Activated naive CD8-positive, alpha-beta T cell (primary cell): ENCODE results near the gene CCDC9B.

Experiments
- H3K27ac Mint-ChIP-seq: one replicate; pipeline ENCODE4 v1.8.0; 2021; ENCODE audit warnings: mixed read lengths
- H3K27me3 Mint-ChIP-seq: one replicate; pipeline ENCODE4 v1.8.0; 2021; ENCODE audit warnings: mixed read lengths
- H3K36me3 Mint-ChIP-seq: one replicate; pipeline ENCODE4 v1.8.0; 2021; ENCODE audit warnings: mixed read lengths
- H3K4me1 Mint-ChIP-seq: one replicate; pipeline ENCODE4 v1.8.0; 2021; ENCODE audit warnings: low read depth, mixed read lengths
- H3K4me3 Mint-ChIP-seq: one replicate; pipeline ENCODE4 v1.8.0; 2021; ENCODE audit warnings: mild to moderate bottlenecking, mixed read lengths
- H3K9me3 Mint-ChIP-seq: one replicate; pipeline ENCODE4 v1.8.0; 2021; ENCODE audit warnings: low read depth, mixed read lengths

The CCDC9B gene

DNA sequence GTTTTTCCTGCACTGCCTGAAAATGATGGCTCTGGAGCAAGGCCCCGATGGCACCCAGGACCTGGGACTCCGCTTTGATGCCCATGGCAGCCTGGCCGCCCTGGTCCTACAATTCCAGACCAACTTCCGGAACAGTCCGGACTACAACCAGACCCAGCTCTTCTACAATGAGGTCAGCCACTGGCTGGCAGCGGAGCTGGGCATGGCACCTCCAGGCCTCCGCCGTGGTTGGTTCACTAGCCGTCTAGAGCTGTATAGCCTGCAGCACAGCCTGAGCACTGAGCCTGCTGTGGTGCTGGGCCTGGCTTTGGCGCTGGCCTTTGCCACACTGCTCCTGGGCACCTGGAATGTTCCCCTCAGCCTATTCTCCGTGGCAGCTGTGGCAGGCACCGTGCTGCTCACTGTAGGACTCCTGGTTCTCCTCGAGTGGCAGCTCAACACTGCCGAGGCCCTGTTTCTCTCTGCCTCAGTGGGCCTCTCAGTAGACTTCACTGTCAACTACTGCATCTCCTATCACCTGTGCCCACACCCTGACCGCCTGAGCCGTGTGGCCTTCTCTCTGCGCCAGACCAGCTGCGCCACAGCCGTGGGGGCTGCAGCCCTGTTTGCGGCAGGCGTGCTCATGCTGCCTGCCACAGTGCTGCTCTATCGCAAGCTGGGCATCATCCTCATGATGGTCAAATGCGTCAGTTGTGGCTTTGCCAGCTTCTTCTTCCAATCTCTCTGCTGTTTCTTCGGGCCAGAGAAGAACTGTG lies 28.2 kb upstream of the CCDC9B start:
- Mint-ChIP-seq H3K4me1 (peaks cover 20% of the 10 kb centered on the region), H3K9me3 (no peaks in the 10 kb centered on the region), H3K27me3 (no peaks in the 10 kb centered on the region), H3K4me3 (peak overlapping the region; percentile 35), H3K36me3 (no peaks in the 10 kb centered on the region), H3K27ac (peak overlapping the region; percentile 68)

DNA sequence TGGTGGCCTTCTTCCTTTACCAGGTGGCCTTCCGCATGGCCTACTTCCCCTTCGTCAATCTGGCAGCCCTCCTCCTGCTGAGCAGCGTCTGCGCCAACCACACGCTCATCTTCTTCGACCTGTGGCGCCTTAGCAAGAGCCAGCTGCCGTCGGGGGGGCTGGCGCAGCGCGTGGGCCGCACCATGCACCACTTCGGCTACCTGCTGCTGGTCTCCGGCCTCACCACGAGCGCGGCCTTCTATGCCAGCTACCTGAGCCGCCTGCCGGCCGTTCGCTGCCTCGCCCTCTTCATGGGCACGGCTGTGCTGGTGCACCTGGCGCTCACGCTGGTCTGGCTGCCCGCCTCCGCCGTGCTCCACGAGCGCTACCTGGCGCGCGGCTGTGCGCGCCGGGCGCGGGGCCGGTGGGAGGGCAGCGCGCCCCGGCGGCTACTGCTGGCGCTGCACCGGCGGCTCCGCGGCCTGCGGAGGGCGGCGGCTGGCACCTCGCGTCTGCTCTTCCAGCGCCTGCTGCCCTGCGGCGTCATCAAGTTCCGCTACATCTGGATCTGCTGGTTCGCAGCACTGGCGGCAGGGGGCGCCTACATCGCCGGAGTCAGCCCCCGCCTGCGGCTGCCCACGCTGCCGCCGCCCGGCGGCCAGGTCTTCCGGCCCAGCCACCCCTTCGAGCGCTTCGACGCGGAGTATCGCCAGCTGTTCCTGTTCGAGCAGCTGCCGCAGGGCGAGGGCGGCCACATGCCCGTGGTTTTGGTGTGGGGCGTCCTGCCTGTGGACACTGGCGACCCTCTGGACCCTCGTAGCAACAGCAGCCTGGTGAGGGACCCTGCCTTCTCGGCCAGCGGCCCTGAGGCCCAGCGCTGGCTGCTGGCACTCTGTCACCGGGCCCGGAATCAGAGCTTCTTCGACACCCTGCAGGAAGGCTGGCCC lies 27.2 kb upstream of the CCDC9B start:
- H3K36me3 Mint-ChIP-seq, result no peaks in the 10 kb centered on the region
- no peaks in the 10 kb centered on the region for H3K9me3 Mint-ChIP-seq
- H3K27me3 Mint-ChIP-seq, result no peaks in the 10 kb centered on the region
- H3K27ac Mint-ChIP-seq, result peak overlapping the region; percentile 75
- peak overlapping the region; percentile 88 for H3K4me3 Mint-ChIP-seq
- H3K4me1 Mint-ChIP-seq, result peaks cover 24% of the 10 kb centered on the region

DNA sequence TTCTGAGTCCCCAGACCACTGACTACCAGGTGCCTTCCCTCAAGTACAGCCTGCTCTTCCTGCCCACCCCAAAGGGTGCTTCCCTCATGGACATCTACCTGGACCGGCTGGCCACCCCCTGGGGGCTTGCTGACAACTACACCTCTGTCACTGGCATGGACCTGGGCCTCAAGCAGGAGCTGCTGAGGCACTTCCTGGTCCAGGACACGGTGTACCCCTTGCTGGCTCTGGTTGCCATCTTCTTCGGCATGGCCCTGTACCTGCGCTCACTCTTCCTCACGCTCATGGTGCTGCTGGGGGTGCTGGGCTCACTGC lies 26.6 kb upstream of the CCDC9B start:
- Mint-ChIP-seq H3K27me3 (no peaks in the 10 kb centered on the region), H3K27ac (peak overlapping the region; percentile 75), H3K36me3 (peaks cover 4% of the 10 kb centered on the region), H3K4me3 (peak overlapping the region; percentile 88), H3K4me1 (peaks cover 27% of the 10 kb centered on the region), H3K9me3 (no peaks in the 10 kb centered on the region)

DNA sequence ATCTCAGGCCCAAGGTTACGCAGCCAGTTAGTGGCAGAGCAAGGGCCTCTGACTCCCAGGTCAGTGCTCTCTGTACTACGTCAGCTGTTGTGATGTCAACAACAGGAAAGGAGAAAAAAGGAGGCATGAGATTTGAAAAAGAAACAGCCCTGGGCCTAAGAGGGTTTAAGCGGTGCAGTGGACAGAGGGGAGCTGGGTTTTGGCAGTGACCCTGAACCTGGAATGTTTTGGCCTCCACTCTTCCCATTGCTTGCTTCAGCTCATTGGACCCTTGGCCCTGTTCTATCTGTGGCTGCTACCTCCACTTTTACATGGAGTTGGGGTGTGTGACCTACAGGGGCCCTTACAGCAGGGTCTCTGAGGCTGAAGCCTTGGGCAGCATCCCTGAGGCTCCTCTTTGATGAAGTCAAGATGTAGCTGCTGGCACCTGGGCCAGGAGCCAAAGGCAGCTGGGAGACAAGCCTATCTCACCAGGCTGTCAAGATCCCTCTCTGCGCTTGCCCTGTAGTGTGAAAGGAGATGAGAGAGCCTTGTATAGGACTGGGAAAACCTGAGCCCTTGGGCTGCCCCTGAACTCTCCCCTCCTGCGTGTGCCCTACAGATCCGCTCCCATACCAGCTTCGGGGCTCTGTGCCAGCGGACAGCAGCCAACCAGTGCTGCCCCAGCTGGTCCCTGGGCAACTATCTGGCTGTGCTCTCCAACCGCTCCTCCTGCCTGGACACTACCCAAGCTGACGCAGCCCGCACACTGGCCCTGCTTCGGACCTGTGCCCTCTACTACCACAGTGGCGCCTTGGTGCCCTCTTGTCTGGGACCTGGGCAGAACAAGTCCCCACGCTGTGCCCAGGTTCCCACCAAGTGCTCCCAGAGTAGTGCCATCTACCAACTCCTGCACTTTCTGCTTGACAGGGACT lies 26.0 kb upstream of the CCDC9B start:
- peaks cover 27% of the 10 kb centered on the region for H3K4me1 Mint-ChIP-seq
- H3K4me3 Mint-ChIP-seq, result peak overlapping the region; percentile 88
- peak overlapping the region; percentile 75 for H3K27ac Mint-ChIP-seq
- peaks cover 4% of the 10 kb centered on the region for H3K36me3 Mint-ChIP-seq
- H3K9me3 Mint-ChIP-seq, result no peaks in the 10 kb centered on the region
- H3K27me3 Mint-ChIP-seq, result no peaks in the 10 kb centered on the region

DNA sequence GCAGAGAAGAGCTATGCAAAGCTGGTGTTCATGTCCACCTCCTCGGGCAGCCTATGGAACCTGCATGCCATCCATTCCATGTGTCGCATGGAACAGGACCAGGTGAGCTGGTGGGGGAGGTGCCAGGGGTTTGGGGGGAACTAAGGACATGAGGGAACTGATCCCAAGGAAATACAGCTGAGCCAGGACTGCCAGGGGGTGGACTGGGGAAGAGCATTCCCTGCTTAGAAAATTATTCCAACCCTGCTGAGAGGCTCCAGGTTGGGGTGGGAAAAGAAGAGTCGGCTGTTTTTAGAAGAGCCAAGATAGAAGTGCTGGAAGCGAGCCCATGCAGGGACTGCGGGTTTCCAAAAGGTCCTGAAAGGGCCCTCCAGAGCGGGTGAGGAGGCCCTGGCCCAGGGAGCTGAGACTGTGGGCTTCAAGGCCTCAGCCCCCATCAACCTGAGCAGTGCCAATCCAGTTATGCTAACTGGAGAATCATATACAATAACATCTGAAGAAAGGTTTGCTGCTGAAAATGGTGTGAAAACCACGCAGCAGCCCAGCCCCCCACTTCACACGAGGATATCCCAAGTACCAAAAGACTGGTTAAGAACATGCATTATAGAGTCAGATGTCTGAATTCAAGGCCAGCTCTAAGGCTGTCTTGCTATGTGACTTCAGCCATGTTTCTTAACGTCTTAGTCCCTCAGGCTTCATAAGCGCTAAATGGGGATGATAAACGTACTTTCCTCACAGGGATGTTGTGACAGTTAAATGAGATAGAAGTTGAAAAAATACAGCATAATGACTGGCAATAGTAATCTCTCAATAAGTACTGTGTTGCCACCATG lies 25.1 kb upstream of the CCDC9B start:
- H3K9me3 Mint-ChIP-seq, result no peaks in the 10 kb centered on the region
- H3K27me3 Mint-ChIP-seq, result no peaks in the 10 kb centered on the region
- H3K4me3 Mint-ChIP-seq, result peak overlapping the region; percentile 52
- H3K4me1 Mint-ChIP-seq, result peaks cover 27% of the 10 kb centered on the region
- H3K27ac Mint-ChIP-seq, result no peak overlapping the region
- peaks cover 4% of the 10 kb centered on the region for H3K36me3 Mint-ChIP-seq

DNA sequence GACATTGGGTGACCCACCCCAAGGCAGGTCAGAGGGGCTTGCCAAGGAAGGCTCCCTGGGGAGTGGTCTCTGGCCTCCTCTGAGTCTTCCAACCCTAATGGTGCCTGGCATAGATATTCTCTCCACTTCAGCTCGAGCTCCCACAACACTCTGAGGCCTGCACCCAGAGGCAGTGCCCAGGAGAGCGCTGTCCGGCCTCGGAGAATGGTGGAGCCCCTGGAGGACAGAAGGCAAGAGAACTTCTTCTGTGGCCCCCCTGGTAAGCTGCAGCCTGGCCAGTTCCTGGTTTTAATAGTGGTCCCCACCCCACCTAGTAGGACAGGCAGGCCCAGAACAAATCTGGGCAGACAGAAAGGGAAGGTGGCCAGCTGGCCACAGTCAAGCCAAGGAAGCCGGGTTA lies 24.3 kb upstream of the CCDC9B start:
- no peak overlapping the region for H3K27ac Mint-ChIP-seq
- no peak overlapping the region for H3K4me3 Mint-ChIP-seq
- H3K4me1 Mint-ChIP-seq, result peaks cover 27% of the 10 kb centered on the region
- no peaks in the 10 kb centered on the region for H3K27me3 Mint-ChIP-seq
- H3K9me3 Mint-ChIP-seq, result no peaks in the 10 kb centered on the region
- H3K36me3 Mint-ChIP-seq, result peaks cover 4% of the 10 kb centered on the region

DNA sequence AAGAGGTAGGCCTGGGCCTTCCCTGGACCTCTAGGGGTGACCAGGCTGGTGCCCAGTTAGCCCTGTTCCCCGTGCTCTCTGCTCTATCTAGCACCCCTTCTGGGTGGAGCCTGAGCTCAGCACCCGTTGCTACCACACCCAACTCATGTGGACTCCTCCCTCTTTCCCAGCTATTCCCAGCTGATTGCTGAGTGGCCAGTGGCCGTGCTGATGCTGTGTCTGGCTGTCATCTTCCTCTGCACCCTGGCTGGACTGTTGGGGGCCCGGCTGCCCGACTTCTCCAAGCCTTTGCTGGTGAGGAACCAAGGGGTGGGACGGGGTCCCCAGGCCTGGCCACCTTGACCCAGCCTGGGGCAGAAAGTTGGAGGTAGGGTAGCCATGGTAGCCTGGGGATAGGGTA lies 23.5 kb upstream of the CCDC9B start:
- no peak overlapping the region for H3K27ac Mint-ChIP-seq
- no peaks in the 10 kb centered on the region for H3K9me3 Mint-ChIP-seq
- peaks cover 27% of the 10 kb centered on the region for H3K4me1 Mint-ChIP-seq
- H3K4me3 Mint-ChIP-seq, result no peak overlapping the region
- no peaks in the 10 kb centered on the region for H3K27me3 Mint-ChIP-seq
- H3K36me3 Mint-ChIP-seq, result peaks cover 4% of the 10 kb centered on the region

DNA sequence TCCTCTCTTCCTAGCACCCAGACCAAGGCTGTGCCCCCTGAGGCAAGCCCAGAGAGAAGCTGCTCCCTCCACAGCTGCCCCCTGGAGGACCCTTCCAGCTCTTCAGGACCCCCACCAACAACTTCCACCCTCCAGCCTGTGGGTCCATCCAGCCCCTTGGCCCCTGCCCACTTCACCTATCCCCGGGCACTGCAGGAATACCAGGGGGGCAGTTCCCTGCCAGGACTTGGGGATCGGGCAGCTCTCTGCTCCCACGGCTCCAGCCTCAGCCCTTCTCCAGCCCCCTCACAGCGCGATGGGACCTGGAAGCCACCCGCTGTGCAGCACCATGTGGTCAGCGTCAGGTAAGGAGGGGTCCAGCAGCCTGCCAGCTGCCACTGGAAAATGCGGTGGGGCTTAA lies 22.9 kb upstream of the CCDC9B start:
- no peaks in the 10 kb centered on the region for H3K27me3 Mint-ChIP-seq
- H3K4me1 Mint-ChIP-seq, result peaks cover 30% of the 10 kb centered on the region
- H3K4me3 Mint-ChIP-seq, result no peak overlapping the region
- no peaks in the 10 kb centered on the region for H3K9me3 Mint-ChIP-seq
- peaks cover 4% of the 10 kb centered on the region for H3K36me3 Mint-ChIP-seq
- no peak overlapping the region for H3K27ac Mint-ChIP-seq

DNA sequence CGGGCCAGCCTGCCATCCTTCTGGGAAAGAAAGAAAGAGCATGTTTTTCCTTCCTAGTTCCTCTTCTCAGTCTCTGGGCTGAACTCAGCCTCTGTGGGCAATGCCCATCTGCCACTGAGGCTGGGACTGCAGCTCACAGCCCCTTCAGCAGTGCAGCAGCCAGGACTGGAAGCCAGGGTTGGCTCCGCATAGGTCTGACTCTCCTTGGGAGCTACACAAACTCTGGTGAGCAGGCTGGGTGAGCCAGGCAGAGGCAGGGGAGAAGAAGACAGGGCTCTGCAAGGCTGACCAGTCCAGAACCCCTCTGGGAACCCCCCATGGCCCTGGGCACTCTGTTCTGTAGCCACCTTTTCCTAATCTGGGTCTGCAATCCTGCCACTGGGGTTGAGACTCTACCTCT lies 20.9 kb upstream of the CCDC9B start:
- no peak overlapping the region for H3K27ac Mint-ChIP-seq
- no peaks in the 10 kb centered on the region for H3K27me3 Mint-ChIP-seq
- no peak overlapping the region for H3K4me3 Mint-ChIP-seq
- no peaks in the 10 kb centered on the region for H3K9me3 Mint-ChIP-seq
- peaks cover 20% of the 10 kb centered on the region for H3K4me1 Mint-ChIP-seq
- peaks cover 4% of the 10 kb centered on the region for H3K36me3 Mint-ChIP-seq

DNA sequence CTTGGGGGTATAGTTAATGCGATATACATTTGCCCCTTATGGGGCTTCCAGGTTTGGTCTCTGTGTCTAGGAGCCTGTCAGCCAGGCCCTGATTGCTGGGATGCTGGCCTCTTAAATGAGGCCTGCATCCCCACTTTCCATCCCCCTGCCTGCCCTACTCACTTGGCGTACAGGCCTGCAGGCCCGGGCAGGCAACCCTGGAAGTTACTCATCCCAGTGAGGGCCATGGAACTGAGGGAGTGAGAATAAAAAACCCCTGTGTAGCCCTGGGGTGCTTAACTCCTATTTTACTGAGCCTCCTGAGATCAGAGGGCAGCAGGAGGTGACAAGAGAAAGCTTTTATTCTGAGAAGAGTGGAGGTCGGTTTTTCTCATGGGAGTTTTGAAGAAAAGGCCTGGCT lies 19.3 kb upstream of the CCDC9B start:
- no peaks in the 10 kb centered on the region for H3K9me3 Mint-ChIP-seq
- H3K4me3 Mint-ChIP-seq, result no peak overlapping the region
- no peaks in the 10 kb centered on the region for H3K27me3 Mint-ChIP-seq
- H3K36me3 Mint-ChIP-seq, result peaks cover 4% of the 10 kb centered on the region
- peaks cover 13% of the 10 kb centered on the region for H3K4me1 Mint-ChIP-seq
- no peak overlapping the region for H3K27ac Mint-ChIP-seq

DNA sequence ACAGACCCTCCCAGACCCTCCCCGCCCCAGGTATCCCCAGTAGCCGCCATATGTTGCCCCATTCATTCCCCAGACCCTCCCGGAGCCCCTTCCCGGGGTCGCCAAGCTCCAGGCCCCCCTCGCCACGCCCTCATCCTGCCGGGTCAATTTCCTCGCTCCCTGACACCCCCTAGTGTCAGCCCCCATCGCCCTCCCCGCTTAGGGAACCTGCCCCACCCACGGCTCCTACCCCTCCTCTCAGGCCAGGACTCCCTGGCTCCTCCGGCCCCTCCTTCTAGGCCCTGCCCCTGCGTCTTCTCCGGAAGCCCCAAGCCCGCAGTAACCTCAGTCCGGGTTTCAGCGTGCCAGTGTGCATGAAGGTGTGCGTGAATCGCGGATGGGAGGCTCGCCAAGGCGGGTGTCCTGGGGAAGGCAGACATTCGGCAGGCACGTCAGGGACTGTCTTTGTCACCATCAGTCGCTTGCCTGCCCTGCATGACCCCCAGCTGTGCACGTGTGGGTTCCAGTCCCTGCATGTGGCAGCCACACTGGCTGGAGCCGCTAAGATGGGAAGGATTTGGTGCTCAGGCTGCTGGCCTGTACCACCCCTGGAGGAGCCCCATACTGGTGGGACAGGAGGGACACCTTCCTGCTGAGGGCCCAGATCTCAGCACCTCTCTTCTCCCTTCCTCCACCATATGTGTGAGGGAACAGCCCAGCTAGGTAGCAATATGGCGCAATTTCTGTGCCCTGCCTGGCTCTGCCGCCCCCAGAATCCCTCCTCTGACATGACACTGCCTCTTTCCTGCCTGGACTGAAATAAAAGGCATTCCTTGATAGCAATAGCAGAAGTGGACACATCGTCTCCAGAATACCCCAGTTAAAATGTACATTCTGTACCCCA lies 18.0 kb upstream of the CCDC9B start:
- Mint-ChIP-seq H3K9me3 (no peaks in the 10 kb centered on the region), H3K36me3 (peaks cover 4% of the 10 kb centered on the region), H3K27ac (no peak overlapping the region), H3K27me3 (no peaks in the 10 kb centered on the region), H3K4me1 (peaks cover 13% of the 10 kb centered on the region), H3K4me3 (peak overlapping the region; percentile 83)

DNA sequence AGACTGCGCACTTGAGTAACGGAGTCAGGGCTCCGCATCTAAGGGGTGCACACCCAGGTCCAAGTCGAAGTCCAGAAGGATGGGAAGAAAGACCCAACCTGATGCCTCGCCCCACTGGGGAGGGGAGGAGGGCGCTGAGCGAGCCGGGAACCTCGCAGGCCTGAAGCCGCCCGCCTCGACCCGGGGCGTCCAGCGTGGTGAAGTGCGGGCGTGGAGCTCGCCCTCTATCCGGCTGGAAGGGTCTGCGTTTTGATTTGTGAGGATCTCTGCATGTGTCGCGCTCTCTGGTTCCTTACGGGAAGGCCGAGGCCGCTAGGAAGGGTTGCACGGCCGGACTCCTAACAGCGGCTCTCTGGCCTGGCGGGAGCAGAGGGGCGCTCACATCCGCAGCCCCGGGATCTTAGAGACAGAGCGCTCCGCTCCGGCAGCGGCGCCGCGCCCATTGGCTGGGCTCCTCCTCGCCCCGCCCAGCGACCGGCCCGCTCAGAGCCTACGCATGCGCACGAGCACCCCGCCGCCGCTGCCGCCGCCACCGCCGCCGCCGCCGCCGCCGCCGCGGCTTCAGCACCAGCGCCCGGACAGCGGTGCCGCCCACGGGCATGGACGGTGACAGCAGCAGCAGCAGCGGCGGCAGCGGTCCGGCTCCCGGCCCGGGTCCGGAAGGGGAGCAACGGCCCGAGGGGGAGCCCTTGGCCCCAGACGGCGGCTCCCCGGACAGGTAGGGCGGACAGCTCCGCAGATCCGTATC lies 17.2 kb upstream of the CCDC9B start, which contains the start of gene DISP2:
DISP2 (plus strand) TSS at position 497 of the 748 bp plus-strand sequence; CDS start at position 600, 103 bp downstream.
- Mint-ChIP-seq H3K27me3 (no peaks in the 10 kb centered on the region), H3K4me3 (peak within 1 kb of the TSS; percentile 83), H3K4me1 (peaks cover 9% of the 10 kb centered on the region), H3K27ac (no peak within 1 kb of the TSS), H3K36me3 (peaks cover 4% of the 10 kb centered on the region), H3K9me3 (no peaks in the 10 kb centered on the region)

DNA sequence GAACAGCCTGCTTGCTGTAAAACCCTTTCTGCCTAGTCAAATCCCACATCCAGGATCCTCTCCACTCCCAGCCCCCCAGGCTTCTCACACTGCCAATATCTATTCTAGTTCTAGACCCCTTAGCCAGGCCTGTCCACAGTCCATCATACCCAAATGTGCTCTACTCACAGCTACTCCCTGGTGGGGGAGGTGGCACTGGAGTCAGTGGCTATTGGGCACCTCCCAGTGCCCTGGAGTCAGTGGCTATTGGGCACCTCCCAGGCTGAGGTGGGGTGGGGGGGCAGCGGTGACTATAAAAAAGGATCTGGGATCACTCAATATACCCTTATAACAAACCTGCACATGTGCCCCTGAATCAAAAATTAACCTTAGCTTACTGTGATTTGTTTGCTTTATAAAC lies 16.5 kb upstream of the CCDC9B start:
- Mint-ChIP-seq H3K4me3 (peak overlapping the region; percentile 72), H3K4me1 (peaks cover 6% of the 10 kb centered on the region), H3K36me3 (peaks cover 3% of the 10 kb centered on the region), H3K27ac (no peak overlapping the region), H3K9me3 (no peaks in the 10 kb centered on the region), H3K27me3 (no peaks in the 10 kb centered on the region)
